Liver (tissue), 9 donors: ENCODE data around the gene PIGR. TPM values are rescaled to one million over a fixed set of nuclear protein-coding genes. Genes with fewer than 3 reads are reported as not detected.
A peak's percentile ranks its signal among the peaks of the same experiment; 100 is the strongest.

Experiments used
- DNase-seq: peaks from one replicate; pipeline ENCODE4 v3.0.0-alpha.2; 2017; ENCODE audit warnings: low spot score
- H3K27ac ChIP-seq, 2 donors: one replicate each; pipeline ENCODE4 v1.7.0; 2013; ENCODE audit warnings: inconsistent platforms in 2 of 2, low read length in 2 of 2, control low read depth in 1 of 2, low read depth in 1 of 2, mild to moderate bottlenecking in 1 of 2
- H3K27me3 ChIP-seq, 4 donors: one replicate each; pipeline versions ENCODE4 v1.6.1 to v1.7.0; 2013; ENCODE audit warnings: low read length in 3 of 4, inconsistent platforms in 1 of 4, mild to moderate bottlenecking in 1 of 4, moderate library complexity in 1 of 4; ENCODE audit not compliant: control insufficient read depth in 4 of 4, insufficient read depth in 4 of 4
- H3K36me3 ChIP-seq, 4 donors: one replicate each; pipeline versions ENCODE4 v1.6.1 to v1.7.0; 2013; ENCODE audit warnings: low read length in 3 of 4, mild to moderate bottlenecking in 3 of 4, low read depth in 1 of 4, moderate library complexity in 1 of 4; ENCODE audit not compliant: control insufficient read depth in 4 of 4, insufficient read depth in 3 of 4
- H3K4me1 ChIP-seq, 4 donors: one replicate each; pipeline versions ENCODE4 v1.6.1 to v1.7.0; 2013; ENCODE audit warnings: low read length in 3 of 4, mild to moderate bottlenecking in 3 of 4, moderate library complexity in 1 of 4; ENCODE audit not compliant: control insufficient read depth in 4 of 4, insufficient read depth in 4 of 4
- H3K4me3 ChIP-seq, 3 donors: one replicate each; pipeline versions ENCODE4 v1.6.1 to v1.7.0; 2013; ENCODE audit warnings: low read length in 3 of 3, control low read depth in 1 of 3, low read depth in 1 of 3, mild to moderate bottlenecking in 1 of 3
- H3K9ac ChIP-seq, 2 donors: one replicate each; pipeline ENCODE4 v1.7.0; 2013; ENCODE audit warnings: low read length in 2 of 2, mild to moderate bottlenecking in 2 of 2, moderate library complexity in 2 of 2, control low read depth in 1 of 2, low read depth in 1 of 2
- H3K9me3 ChIP-seq, 4 donors: one replicate each; pipeline versions ENCODE4 v1.6.1 to v1.7.0; 2013; ENCODE audit warnings: low read length in 3 of 4; ENCODE audit not compliant: control insufficient read depth in 4 of 4
- EGR1 ChIP-seq, 2 donors: IDR thresholded peaks; 2 replicates each; pipeline ENCODE4 v1.6.1; 2016 to 2018; ENCODE audit warnings: antibody characterized with exemption in 2 of 2, low read depth in 2 of 2
- FOXA1 ChIP-seq: IDR thresholded peaks from 2 replicates; pipeline ENCODE4 v1.6.1; 2016; ENCODE audit warnings: antibody characterized with exemption
- FOXA2 ChIP-seq: IDR thresholded peaks from 2 replicates; pipeline ENCODE4 v1.6.1; 2016; ENCODE audit warnings: antibody characterized with exemption
- GABPA ChIP-seq, 2 donors: IDR thresholded peaks in 1 of 2; conservative IDR thresholded peaks in 1 of 2; 2 replicates each; pipeline ENCODE4 v1.6.1; 2016; ENCODE audit warnings: antibody characterized with exemption in 2 of 2, mild to moderate bottlenecking in 1 of 2, moderate library complexity in 1 of 2
- HNF4A ChIP-seq, 2 donors: conservative IDR thresholded peaks; 2 replicates each; pipeline ENCODE4 v1.6.1; 2016; ENCODE audit warnings: antibody characterized with exemption in 2 of 2, mild to moderate bottlenecking in 2 of 2
- HNF4G ChIP-seq: IDR thresholded peaks from 2 replicates; pipeline ENCODE4 v1.6.1; 2016; ENCODE audit warnings: antibody characterized with exemption
- JUND ChIP-seq, 2 donors: IDR thresholded peaks; 2 replicates each; pipeline ENCODE4 v1.6.1; 2016; ENCODE audit warnings: antibody characterized with exemption in 2 of 2
- MAX ChIP-seq: IDR thresholded peaks from 2 replicates; pipeline ENCODE4 v1.6.1; 2016; ENCODE audit warnings: antibody characterized with exemption
- NR2F2 ChIP-seq: IDR thresholded peaks from 2 replicates; pipeline ENCODE4 v1.6.1; 2016; ENCODE audit warnings: antibody characterized with exemption
- RAD21 ChIP-seq, 2 donors: IDR thresholded peaks; 2 replicates each; pipeline ENCODE4 v1.6.1; 2016; ENCODE audit warnings: antibody characterized with exemption in 2 of 2, mild to moderate bottlenecking in 2 of 2
- REST ChIP-seq: IDR thresholded peaks from 2 replicates; pipeline ENCODE4 v1.6.1; 2016; ENCODE audit warnings: antibody characterized with exemption, mild to moderate bottlenecking
- RXRA ChIP-seq, 2 donors: IDR thresholded peaks; 2 replicates each; pipeline ENCODE4 v1.6.1; 2017 to 2018; ENCODE audit warnings: antibody characterized with exemption in 2 of 2, mild to moderate bottlenecking in 1 of 2
- SP1 ChIP-seq: IDR thresholded peaks from 2 replicates; pipeline ENCODE4 v1.6.1; 2018; ENCODE audit warnings: antibody characterized with exemption, mild to moderate bottlenecking
- TAF1 ChIP-seq: conservative IDR thresholded peaks from 2 replicates; pipeline ENCODE4 v1.6.1; 2016; ENCODE audit warnings: antibody characterized with exemption, mild to moderate bottlenecking
- YY1 ChIP-seq: IDR thresholded peaks from 2 replicates; pipeline ENCODE4 v1.6.1; 2016; ENCODE audit warnings: antibody characterized with exemption, mild to moderate bottlenecking
- WGBS: extraction: QIAGEN DNeasy Blood & Tissue Kit; methylation state at CpG from one replicate; pipeline ENCODE4 v1.1.7; 2013; 5-methylcytosine and 5-hydroxymethylcytosine counted together
- polyA plus RNA-seq, 2 donors: library from polyadenylated mRNA; stranded (reverse) in 1 of 2; unstranded in 1 of 2; fragments of 200-250 nt in 1 of 2; fragments of >200 nt in 1 of 2; fragmentation: Nextera tagmentation in 1 of 2; extraction: Ambion mirVana in 1 of 2; gene quantifications; one replicate each; pipeline versions ENCODE4 v1.2.1 to v1.2.3, GENCODE V29; 2013 to 2015
- total RNA-seq, 2 donors: library from RNA; depleted of rRNA; stranded (reverse); fragments of >200 nt; gene quantifications; one replicate each; pipeline ENCODE4 v1.2.3, GENCODE V29; 2014
- TF ChIP-seq, protein P1 (sequence below): fragments of 150-350 bp; IDR thresholded peaks from 2 replicates; pipeline ENCODE4 v1.5.1; 2017; ENCODE audit warnings: improper control_type of control experiment, low read depth, low read length; ENCODE audit not compliant: missing input control
- TF ChIP-seq, protein P2 (sequence below): IDR thresholded peaks from 2 replicates; pipeline ENCODE4 v1.6.1; 2016; ENCODE audit warnings: antibody characterized with exemption
- TF ChIP-seq, protein P3 (sequence below): IDR thresholded peaks from 2 replicates; pipeline ENCODE4 v1.6.1; 2016; ENCODE audit warnings: antibody characterized with exemption
- donor health status: healthy.
- donor health status: healthy.
- donor health status: healthy.
- donor health status: healthy.
- donor health status: healthy.

Gene PIGR
- total and polyA plus RNA-seq, 4 donors, result 0.09 to 43.3 (median 14.1) TPM

DNA sequence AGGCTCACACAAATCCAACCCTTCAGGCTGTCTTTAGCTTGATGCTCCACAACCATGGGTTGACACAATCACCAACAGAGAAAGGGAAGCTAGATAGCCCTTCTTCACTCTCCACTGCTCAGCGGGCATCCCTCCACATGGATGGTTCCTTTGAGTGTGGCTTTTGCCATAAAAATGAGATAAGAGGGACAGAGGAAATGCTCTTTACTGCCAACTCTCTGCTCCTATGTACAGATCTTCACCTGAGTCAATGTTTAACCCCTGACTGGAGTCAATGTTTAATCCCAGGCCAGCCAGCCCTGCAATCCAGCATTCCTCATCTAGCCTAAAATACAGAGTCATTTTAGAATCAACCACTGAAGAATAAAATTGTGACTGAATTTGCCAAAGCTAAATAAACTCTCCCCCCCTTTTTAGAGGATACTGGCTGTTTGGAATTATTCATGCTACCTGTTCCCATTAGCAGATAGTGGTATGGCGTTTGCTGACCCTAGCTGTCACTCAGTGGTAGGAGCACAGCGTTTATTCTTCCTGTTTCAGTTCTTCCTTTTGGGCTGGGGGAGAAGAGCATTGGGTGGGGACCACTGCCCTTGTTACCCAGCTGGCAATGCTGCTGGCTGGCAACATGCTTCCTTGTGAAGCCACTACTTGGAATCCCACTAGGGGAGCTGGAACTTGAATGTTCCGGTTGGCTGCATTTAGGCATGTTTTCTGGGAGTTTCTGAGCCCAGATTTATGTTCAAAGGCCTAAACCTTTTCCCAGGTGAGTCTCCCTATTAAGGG lies 5.2 kb upstream of the PIGR start:
- Histone ChIP-seq H3K9me3 (peaks cover 0 to 2% (median 0%) of the 10 kb centered on the region in 4 donors), H3K4me3 (no peak overlapping the region), H3K27me3 (no peaks in the 10 kb centered on the region), H3K27ac (peak overlapping the region; percentile 53 to 85), H3K9ac (no peak overlapping the region), H3K4me1 (peaks cover 21 to 80% (median 70%) of the 10 kb centered on the region in 4 donors), H3K36me3 (no peaks in the 10 kb centered on the region)
- TF ChIP-seq FOXA2, result peak; percentile 80
- TF ChIP-seq RAD21 (IDR thresholded peaks at IDR 0.05), result peak; percentile 24 to 53
- peak; percentile 70 to 82 for TF ChIP-seq JUND (IDR thresholded peaks at IDR 0.05)
- TF ChIP-seq REST, result peak; percentile 77
- TF ChIP-seq TAF1, result peak; percentile 29
- TF ChIP-seq HNF4A (conservative IDR thresholded peaks at IDR 0.05), result peak; percentile 72 to 78
- TF ChIP-seq MAX, result peak; percentile 67
- TF ChIP-seq, protein P1, sequence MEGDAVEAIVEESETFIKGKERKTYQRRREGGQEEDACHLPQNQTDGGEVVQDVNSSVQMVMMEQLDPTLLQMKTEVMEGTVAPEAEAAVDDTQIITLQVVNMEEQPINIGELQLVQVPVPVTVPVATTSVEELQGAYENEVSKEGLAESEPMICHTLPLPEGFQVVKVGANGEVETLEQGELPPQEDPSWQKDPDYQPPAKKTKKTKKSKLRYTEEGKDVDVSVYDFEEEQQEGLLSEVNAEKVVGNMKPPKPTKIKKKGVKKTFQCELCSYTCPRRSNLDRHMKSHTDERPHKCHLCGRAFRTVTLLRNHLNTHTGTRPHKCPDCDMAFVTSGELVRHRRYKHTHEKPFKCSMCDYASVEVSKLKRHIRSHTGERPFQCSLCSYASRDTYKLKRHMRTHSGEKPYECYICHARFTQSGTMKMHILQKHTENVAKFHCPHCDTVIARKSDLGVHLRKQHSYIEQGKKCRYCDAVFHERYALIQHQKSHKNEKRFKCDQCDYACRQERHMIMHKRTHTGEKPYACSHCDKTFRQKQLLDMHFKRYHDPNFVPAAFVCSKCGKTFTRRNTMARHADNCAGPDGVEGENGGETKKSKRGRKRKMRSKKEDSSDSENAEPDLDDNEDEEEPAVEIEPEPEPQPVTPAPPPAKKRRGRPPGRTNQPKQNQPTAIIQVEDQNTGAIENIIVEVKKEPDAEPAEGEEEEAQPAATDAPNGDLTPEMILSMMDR, result no peak
- peak; percentile 85 to 90 for TF ChIP-seq RXRA (IDR thresholded peaks at IDR 0.05)
- TF ChIP-seq SP1, result peak; percentile 88
- peak in 1 of 2 donors; percentile 18 for TF ChIP-seq EGR1 (IDR thresholded peaks at IDR 0.05; ENCODE audit: low read depth in 2 of 2)
- TF ChIP-seq FOXA1, result no peak
- peak in 1 of 2 donors; percentile 32 for TF ChIP-seq GABPA (IDR thresholded peaks at IDR 0.05 in 1 of 2, conservative IDR thresholded peaks at IDR 0.05 in 1 of 2)
- TF ChIP-seq HNF4G, result peak; percentile 37
- peak; percentile 22 for TF ChIP-seq NR2F2
- peak; percentile 58 for TF ChIP-seq YY1
- TF ChIP-seq, protein P2, sequence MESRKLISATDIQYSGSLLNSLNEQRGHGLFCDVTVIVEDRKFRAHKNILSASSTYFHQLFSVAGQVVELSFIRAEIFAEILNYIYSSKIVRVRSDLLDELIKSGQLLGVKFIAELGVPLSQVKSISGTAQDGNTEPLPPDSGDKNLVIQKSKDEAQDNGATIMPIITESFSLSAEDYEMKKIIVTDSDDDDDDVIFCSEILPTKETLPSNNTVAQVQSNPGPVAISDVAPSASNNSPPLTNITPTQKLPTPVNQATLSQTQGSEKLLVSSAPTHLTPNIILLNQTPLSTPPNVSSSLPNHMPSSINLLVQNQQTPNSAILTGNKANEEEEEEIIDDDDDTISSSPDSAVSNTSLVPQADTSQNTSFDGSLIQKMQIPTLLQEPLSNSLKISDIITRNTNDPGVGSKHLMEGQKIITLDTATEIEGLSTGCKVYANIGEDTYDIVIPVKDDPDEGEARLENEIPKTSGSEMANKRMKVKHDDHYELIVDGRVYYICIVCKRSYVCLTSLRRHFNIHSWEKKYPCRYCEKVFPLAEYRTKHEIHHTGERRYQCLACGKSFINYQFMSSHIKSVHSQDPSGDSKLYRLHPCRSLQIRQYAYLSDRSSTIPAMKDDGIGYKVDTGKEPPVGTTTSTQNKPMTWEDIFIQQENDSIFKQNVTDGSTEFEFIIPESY, result peak; percentile 22
- TF ChIP-seq, protein P3, sequence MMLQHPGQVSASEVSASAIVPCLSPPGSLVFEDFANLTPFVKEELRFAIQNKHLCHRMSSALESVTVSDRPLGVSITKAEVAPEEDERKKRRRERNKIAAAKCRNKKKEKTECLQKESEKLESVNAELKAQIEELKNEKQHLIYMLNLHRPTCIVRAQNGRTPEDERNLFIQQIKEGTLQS, result no peak
- no peak for DNase-seq
- WGBS, result 24% methylated on average over 4 of the region's 4 CpGs
